Liver (tissue), 3 donors: ENCODE measurements around the gene TMEM184A.

Experiments used
- CTCF ChIP-seq: fragments of 150-350 bp; IDR thresholded peaks from 2 replicates; pipeline ENCODE4 v1.5.1; 2017; ENCODE audit warnings: improper control_type of control experiment, low read depth, low read length; ENCODE audit not compliant: missing input control
- EGR1 ChIP-seq, 2 donors: IDR thresholded peaks; 2 replicates each; pipeline ENCODE4 v1.6.1; 2016 to 2018; ENCODE audit warnings: antibody characterized with exemption in 2 of 2, low read depth in 2 of 2
- donor health status: healthy.
- donor health status: healthy.

GRCh38 chr7:1542329-1542728, 13.7 kb downstream of the TMEM184A start:
- TF ChIP-seq CTCF (no peak), EGR1 (IDR thresholded peaks at IDR 0.05; ENCODE audit: low read depth in 2 of 2) (no peak)
